ENCODE data around the gene CCDC157. TPM values are rescaled to one million over a fixed set of nuclear protein-coding genes. Genes with fewer than 3 reads are reported as not detected.

Gene CCDC157
- total and polyA plus RNA-seq, 2 of the 4 experiments (the other 2 are of a cell fraction) = 0.90 to 2.2 TPM

DNA sequence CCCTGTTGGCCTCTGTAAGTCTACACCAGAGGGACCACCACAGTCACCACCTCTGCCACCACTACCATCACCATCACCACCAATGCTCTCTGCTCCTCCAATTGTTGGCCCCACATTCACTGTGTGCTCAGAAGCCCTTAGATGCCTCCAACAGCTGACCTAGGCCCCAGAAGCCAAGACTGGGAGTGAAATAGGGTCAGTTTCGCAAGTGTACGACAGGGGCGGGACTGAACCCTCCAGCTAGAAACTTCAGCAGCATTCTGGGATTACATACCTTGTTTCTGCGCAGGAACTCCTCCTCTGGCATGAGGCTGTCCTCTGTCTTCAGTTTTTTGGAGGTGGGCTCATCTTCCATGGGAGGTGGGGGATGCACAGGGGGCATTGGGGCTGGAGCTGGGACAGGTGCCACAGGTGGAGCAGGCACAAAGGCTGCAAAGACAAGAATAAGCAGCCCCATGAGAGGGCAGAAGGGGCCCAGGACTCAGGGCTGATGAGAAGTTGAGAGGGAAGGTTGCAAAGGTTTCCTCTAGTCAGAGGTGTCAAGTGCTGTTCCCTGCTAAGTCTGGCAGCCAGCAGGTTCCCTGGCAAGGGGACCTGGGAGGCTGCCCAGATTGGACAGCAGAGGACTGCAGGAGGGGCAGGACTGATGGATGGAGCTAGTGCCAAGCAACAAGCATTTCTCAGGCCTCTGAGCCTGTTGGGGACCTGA is 19.9 kb upstream of the CCDC157 start:
- peaks cover 93% of the 10 kb centered on the region for H3K36me3 ChIP-seq (ENCODE audit: control insufficient read depth, insufficient read depth, low read length)
- in situ Hi-C loops (cut with MboI; ENCODE audit: low sequenced_read_pairs) = no loop called here
- DNase-seq (no peak), ATAC-seq (ENCODE audit: low read depth) (no peak)
- no peak overlapping the region for H2BK20ac ChIP-seq (ENCODE audit: low read depth, low read length)
- no peaks in the 10 kb centered on the region for H3K27me3 ChIP-seq (ENCODE audit: control insufficient read depth, insufficient read depth, low read length)
- H2BK5ac ChIP-seq (ENCODE audit: low read depth, low read length, poor library complexity, severe bottlenecking) = no peak overlapping the region
- H3K9ac ChIP-seq (ENCODE audit: low read depth, low read length) = no peak overlapping the region
- H2BK15ac ChIP-seq (ENCODE audit: low read depth, low read length) = no peak overlapping the region
- no peak overlapping the region for H3K4me3 ChIP-seq (ENCODE audit: insufficient read depth, low read depth, low read length)
- H3K79me1 ChIP-seq (ENCODE audit: low read depth in 1 of 2, low read length in 2 of 2) = peaks cover 2 to 11% of the 10 kb centered on the region in 2 experiments; a peak in 3 of 4 replicates
- no peaks in the 10 kb centered on the region for H3K9me3 ChIP-seq (ENCODE audit: control insufficient read depth, insufficient read depth, low read length)
- BruUV-seq (replicated peaks) = no TSS peak
- no peak overlapping the region for H2AK5ac ChIP-seq (ENCODE audit: low read depth, low read length)
- H3K14ac ChIP-seq (replicated peaks; ENCODE audit: low read depth, low read length) = no peak overlapping the region
- H4K8ac ChIP-seq (ENCODE audit: low read depth in 2 of 2, low read length in 2 of 2) = no peak overlapping the region
- no peak overlapping the region for H4K91ac ChIP-seq (ENCODE audit: insufficient read depth, low read depth, low read length)
- dilution Hi-C loops (cut with HindIII; ENCODE audit: low sequenced_read_pairs, unreplicated experiment) = no loop called here
- H3K4ac ChIP-seq (ENCODE audit: low read depth, low read length) = no peak overlapping the region
- TF ChIP-seq, protein P1, sequence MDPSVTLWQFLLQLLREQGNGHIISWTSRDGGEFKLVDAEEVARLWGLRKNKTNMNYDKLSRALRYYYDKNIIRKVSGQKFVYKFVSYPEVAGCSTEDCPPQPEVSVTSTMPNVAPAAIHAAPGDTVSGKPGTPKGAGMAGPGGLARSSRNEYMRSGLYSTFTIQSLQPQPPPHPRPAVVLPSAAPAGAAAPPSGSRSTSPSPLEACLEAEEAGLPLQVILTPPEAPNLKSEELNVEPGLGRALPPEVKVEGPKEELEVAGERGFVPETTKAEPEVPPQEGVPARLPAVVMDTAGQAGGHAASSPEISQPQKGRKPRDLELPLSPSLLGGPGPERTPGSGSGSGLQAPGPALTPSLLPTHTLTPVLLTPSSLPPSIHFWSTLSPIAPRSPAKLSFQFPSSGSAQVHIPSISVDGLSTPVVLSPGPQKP (IDR thresholded peaks at IDR 0.05; ENCODE audit: borderline replicate concordance, low read depth, low read length) = no peak
- TF ChIP-seq CHD1 (IDR thresholded peaks at IDR 0.05; ENCODE audit: low read depth, low read length) (no peak), POLR2A (IDR thresholded peaks at IDR 0.05; ENCODE audit: low read depth, low read length) (no peak), RFX5 (IDR thresholded peaks at IDR 0.05; ENCODE audit: low read depth, low read length) (no peak), RCOR1 (IDR thresholded peaks at IDR 0.05; ENCODE audit: insufficient replicate concordance, low read length) (no peak)
- no peak overlapping the region for H3K56ac ChIP-seq (ENCODE audit: extremely low read depth, insufficient read depth, low read length)
- no peak overlapping the region for H2AK9ac ChIP-seq (replicated peaks; ENCODE audit: low read depth, low read length, poor library complexity)
- no peak overlapping the region for H3K23ac ChIP-seq (ENCODE audit: low read depth, low read length)
- H4K5ac ChIP-seq (ENCODE audit: low read depth, low read length) = no peak overlapping the region
- WGBS, 2 experiments (ENCODE audit: extremely low coverage in 2 of 2, insufficient read length in 1 of 2) = no CpG with 5 or more reads among the region's 4 CpGs
- ChIA-PET CTCF (no interaction called here), POLR2A (ENCODE audit: unreplicated experiment) (interaction anchor here (1.5 kb wide), 1 partner anchor 10 kb away, joined by 3 read pairs; the partner anchor contains the start of gene TBC1D10A)
- H3K4me1 ChIP-seq (ENCODE audit: control insufficient read depth, insufficient read depth, low read length) = no peaks in the 10 kb centered on the region
- no peak overlapping the region for H3K27ac ChIP-seq (ENCODE audit: insufficient read depth, low read length)
- H2BK120ac ChIP-seq (ENCODE audit: low read depth, low read length) = no peak overlapping the region
- no peak overlapping the region for H3K4me2 ChIP-seq (ENCODE audit: low read depth, low read length)
- intact Hi-C loops (cut with micrococcal nuclease) = no loop called here
- H3K9me1 ChIP-seq (ENCODE audit: insufficient read depth, low read length) = peaks cover 11% of the 10 kb centered on the region
- H4K20me1 ChIP-seq (ENCODE audit: insufficient read depth, low read length) = 0 out of 2 replicates have a peak, but pooled peaks cover 3% of the 10 kb centered on the region
- no peak overlapping the region for H3K18ac ChIP-seq (ENCODE audit: low read depth, low read length)
- no peak overlapping the region for H2AFZ ChIP-seq (replicated peaks; ENCODE audit: low read length, poor library complexity)

Data from IMR-90 (cell line).